HepG2 (cell line): ENCODE results near the gene RHBDL1. TPM values are rescaled to one million over a fixed set of nuclear protein-coding genes. Genes with fewer than 3 reads are reported as not detected.

Experiments
- BRD4 ChIP-seq: sonication (generic); formaldehyde crosslinking; IDR thresholded peaks from 2 replicates; pipeline ENCODE4 v1.4.0; 2020; ENCODE audit warnings: missing genetic modification reagents
- HOXA5 ChIP-seq: sonication (generic); formaldehyde crosslinking; IDR thresholded peaks from 2 replicates; pipeline ENCODE4 v1.4.0; 2020; ENCODE audit warnings: missing genetic modification reagents
- KLF12 ChIP-seq: sonication (generic); formaldehyde crosslinking; IDR thresholded peaks from 2 replicates; pipeline ENCODE4 v1.4.0; 2020; ENCODE audit warnings: missing genetic modification reagents, borderline replicate concordance
- RFXAP ChIP-seq: sonication (generic); formaldehyde crosslinking; IDR thresholded peaks from 2 replicates; pipeline ENCODE4 v1.4.0; 2020; ENCODE audit warnings: missing genetic modification reagents, borderline replicate concordance
- TCF12 ChIP-seq, 2 experiments: fragments of 450-650 bp in 1 of 2; sonication (generic) in 1 of 2; formaldehyde crosslinking in 1 of 2; IDR thresholded peaks; 2 replicates each; pipeline versions ENCODE4 v1.6.1 to v1.8.0; 2017 to 2022; ENCODE audit warnings: antibody characterized with exemption in 1 of 2, mild to moderate bottlenecking in 1 of 2, missing genetic modification reagents in 1 of 2, moderate library complexity in 1 of 2
- TEAD3 ChIP-seq: optimal IDR thresholded peaks from 2 replicates; pipeline ENCODE3; 2016; ENCODE audit warnings: borderline replicate concordance
- TP53 ChIP-seq: sonication (generic); formaldehyde crosslinking; conservative IDR thresholded peaks from 2 replicates; pipeline ENCODE4 v1.4.0; 2020; ENCODE audit warnings: missing genetic modification reagents
- ZFY ChIP-seq: sonication (generic); formaldehyde crosslinking; IDR thresholded peaks from 2 replicates; pipeline ENCODE4 v1.4.0; 2020; ENCODE audit warnings: missing genetic modification reagents
- ZKSCAN1 ChIP-seq: fragments of 150-350 bp; IDR thresholded peaks from 2 replicates; pipeline ENCODE4 v1.6.1; 2014; ENCODE audit warnings: low read length
- ZMYM2 ChIP-seq: sonication (generic); formaldehyde crosslinking; IDR thresholded peaks from 2 replicates; pipeline ENCODE4 v1.8.0; 2022; ENCODE audit warnings: mild to moderate bottlenecking, missing genetic modification reagents
- ZMYM4 ChIP-seq: sonication (generic); formaldehyde crosslinking; IDR thresholded peaks from 2 replicates; pipeline ENCODE4 v1.8.1; 2023; ENCODE audit warnings: mild to moderate bottlenecking, missing genetic modification reagents
- ZNF30 ChIP-seq: sonication (generic); formaldehyde crosslinking; IDR thresholded peaks from 2 replicates; pipeline ENCODE4 v1.5.0; 2020; ENCODE audit warnings: mild to moderate bottlenecking, missing genetic modification reagents
- ZNF607 ChIP-seq: sonication (generic); formaldehyde crosslinking; IDR thresholded peaks from 2 replicates; pipeline ENCODE4 v1.5.1; 2020; ENCODE audit warnings: missing genetic modification reagents, mild to moderate bottlenecking, borderline replicate concordance
- ZNF609 ChIP-seq: sonication (generic); formaldehyde crosslinking; IDR thresholded peaks from 2 replicates; pipeline ENCODE4 v1.4.0; 2020; ENCODE audit warnings: mild to moderate bottlenecking, missing genetic modification reagents, borderline replicate concordance
- polyA plus RNA-seq, 8 experiments: library from polyadenylated mRNA; depleted of rRNA in 3 of 8; stranded (reverse) in 7 of 8; unstranded in 1 of 8; fragments of >200 nt; fragmentation: Illumina TruSeq in 4 of 8; extraction: Trizol in 4 of 8; gene quantifications; 2 replicates each; pipeline versions ENCODE4 v1.2.1 to v1.2.3, GENCODE V29; 2011 to 2016; ENCODE audit warnings: low read depth in 4 of 8, missing spikeins in 1 of 8, mixed read lengths in 1 of 8; ENCODE audit not compliant: insufficient read depth in 1 of 8
- total RNA-seq, 5 experiments: library from RNA; depleted of rRNA; stranded (reverse); fragments of >200 nt; fragmentation: Illumina TruSeq; extraction: Trizol; gene quantifications; 2 replicates each; pipeline ENCODE4 v1.2.3, GENCODE V29; 2016; ENCODE audit warnings: low read depth in 1 of 5
- TF ChIP-seq, protein P1 (sequence below): sonication (generic); formaldehyde crosslinking; IDR thresholded peaks from 2 replicates; pipeline ENCODE4; 2020; ENCODE audit warnings: missing genetic modification reagents, mild to moderate bottlenecking, borderline replicate concordance
- TF ChIP-seq, protein P2 (sequence below): sonication (generic); formaldehyde crosslinking; IDR thresholded peaks from 2 replicates; pipeline ENCODE4 v1.9.0; 2022; ENCODE audit warnings: missing genetic modification reagents, mild to moderate bottlenecking, borderline replicate concordance
- TF ChIP-seq, protein P3 (sequence below): sonication (generic); formaldehyde crosslinking; IDR thresholded peaks from 2 replicates; pipeline ENCODE4 v1.5.1; 2020; ENCODE audit warnings: missing genetic modification reagents, mild to moderate bottlenecking, borderline replicate concordance
- TF ChIP-seq, protein P4 (sequence below): sonication (generic); formaldehyde crosslinking; IDR thresholded peaks from 2 replicates; pipeline ENCODE4 v1.8.1; 2023; ENCODE audit warnings: mild to moderate bottlenecking, missing genetic modification reagents

Gene RHBDL1
- total and polyA plus RNA-seq, 2 of the 13 experiments (the other 11 are each of a cell fraction or from before 2014, with no cell fraction given): 1.8 to 3.8 TPM

DNA sequence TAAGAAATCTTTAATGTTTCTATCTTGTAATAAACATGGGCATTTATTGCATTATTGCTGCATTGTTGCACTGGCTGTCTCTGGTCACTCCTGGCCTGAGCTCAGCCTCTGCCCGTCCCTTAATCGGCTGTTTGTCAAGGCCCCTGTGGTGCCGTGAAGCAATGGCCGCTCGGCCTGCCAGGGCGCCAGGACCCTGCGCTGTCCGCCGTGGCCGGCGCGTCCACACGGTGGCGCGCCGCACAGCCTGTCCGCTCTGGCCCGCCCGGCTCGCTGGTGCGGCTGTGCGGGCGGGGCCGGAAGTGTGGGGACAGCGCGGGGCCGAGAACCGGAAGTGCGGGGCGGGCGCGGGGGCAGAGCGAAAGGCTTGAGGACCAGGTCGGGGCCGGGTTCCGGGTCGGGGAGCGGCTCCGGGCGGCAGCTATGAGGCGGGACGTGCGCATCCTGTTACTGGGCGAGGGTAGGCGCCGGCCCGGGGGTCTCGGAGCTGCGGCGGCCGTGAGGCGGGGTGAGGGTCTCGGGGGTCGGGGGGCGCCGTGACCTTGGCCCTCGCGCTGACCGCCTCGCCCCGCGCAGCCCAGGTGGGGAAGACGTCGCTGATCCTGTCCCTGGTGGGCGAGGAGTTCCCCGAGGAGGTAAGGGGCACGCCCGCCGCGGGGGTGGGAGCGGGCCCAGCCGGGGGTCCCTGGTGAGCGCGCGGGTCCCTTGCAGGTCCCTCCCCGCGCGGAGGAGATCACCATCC is 7.5 kb upstream of the RHBDL1 start, which contains the start of gene RHOT2 (continued):
- TF ChIP-seq BRD4 (CRISPR knock-in tag): no peak; the same call in none of the 2 replicates
- TF ChIP-seq, protein P1, sequence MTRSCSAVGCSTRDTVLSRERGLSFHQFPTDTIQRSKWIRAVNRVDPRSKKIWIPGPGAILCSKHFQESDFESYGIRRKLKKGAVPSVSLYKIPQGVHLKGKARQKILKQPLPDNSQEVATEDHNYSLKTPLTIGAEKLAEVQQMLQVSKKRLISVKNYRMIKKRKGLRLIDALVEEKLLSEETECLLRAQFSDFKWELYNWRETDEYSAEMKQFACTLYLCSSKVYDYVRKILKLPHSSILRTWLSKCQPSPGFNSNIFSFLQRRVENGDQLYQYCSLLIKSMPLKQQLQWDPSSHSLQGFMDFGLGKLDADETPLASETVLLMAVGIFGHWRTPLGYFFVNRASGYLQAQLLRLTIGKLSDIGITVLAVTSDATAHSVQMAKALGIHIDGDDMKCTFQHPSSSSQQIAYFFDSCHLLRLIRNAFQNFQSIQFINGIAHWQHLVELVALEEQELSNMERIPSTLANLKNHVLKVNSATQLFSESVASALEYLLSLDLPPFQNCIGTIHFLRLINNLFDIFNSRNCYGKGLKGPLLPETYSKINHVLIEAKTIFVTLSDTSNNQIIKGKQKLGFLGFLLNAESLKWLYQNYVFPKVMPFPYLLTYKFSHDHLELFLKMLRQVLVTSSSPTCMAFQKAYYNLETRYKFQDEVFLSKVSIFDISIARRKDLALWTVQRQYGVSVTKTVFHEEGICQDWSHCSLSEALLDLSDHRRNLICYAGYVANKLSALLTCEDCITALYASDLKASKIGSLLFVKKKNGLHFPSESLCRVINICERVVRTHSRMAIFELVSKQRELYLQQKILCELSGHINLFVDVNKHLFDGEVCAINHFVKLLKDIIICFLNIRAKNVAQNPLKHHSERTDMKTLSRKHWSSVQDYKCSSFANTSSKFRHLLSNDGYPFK: no peak
- TF ChIP-seq RFXAP (CRISPR knock-in tag): peak; percentile 92; the same call in 1 of the 2 replicates
- no peak for TF ChIP-seq ZNF30
- 0 out of 2 replicates have a peak, but pooled peaks have one; percentile 9 for TF ChIP-seq TP53 (CRISPR knock-in tag)
- TF ChIP-seq, protein P2, sequence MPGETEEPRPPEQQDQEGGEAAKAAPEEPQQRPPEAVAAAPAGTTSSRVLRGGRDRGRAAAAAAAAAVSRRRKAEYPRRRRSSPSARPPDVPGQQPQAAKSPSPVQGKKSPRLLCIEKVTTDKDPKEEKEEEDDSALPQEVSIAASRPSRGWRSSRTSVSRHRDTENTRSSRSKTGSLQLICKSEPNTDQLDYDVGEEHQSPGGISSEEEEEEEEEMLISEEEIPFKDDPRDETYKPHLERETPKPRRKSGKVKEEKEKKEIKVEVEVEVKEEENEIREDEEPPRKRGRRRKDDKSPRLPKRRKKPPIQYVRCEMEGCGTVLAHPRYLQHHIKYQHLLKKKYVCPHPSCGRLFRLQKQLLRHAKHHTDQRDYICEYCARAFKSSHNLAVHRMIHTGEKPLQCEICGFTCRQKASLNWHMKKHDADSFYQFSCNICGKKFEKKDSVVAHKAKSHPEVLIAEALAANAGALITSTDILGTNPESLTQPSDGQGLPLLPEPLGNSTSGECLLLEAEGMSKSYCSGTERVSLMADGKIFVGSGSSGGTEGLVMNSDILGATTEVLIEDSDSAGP: peak; percentile 81
- peak; percentile 91 for TF ChIP-seq ZFY
- no peak for TF ChIP-seq ZKSCAN1
- no peak for TF ChIP-seq ZNF609 (CRISPR knock-in tag)
- TF ChIP-seq, protein P3, sequence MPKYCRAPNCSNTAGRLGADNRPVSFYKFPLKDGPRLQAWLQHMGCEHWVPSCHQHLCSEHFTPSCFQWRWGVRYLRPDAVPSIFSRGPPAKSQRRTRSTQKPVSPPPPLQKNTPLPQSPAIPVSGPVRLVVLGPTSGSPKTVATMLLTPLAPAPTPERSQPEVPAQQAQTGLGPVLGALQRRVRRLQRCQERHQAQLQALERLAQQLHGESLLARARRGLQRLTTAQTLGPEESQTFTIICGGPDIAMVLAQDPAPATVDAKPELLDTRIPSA (CRISPR knock-in tag): no peak
- no peak for TF ChIP-seq ZMYM2
- no peak for TF ChIP-seq TEAD3
- 0 out of 2 replicates have a peak, but pooled peaks have one; percentile 59 for TF ChIP-seq ZNF607 (CRISPR knock-in tag)
- peak; percentile 88; the same call in 1 of the 2 replicates for TF ChIP-seq KLF12 (CRISPR knock-in tag)
- TF ChIP-seq, protein P4, sequence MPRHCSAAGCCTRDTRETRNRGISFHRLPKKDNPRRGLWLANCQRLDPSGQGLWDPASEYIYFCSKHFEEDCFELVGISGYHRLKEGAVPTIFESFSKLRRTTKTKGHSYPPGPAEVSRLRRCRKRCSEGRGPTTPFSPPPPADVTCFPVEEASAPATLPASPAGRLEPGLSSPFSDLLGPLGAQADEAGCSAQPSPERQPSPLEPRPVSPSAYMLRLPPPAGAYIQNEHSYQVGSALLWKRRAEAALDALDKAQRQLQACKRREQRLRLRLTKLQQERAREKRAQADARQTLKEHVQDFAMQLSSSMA (CRISPR knock-in tag): peak; percentile 75; the same call in 1 of the 2 replicates
- TF ChIP-seq ZMYM4 (CRISPR knock-in tag): peak; percentile 95
- TF ChIP-seq TCF12 (IDR thresholded peaks at IDR 0.05): no peak
- TF ChIP-seq TCF12 (CRISPR knock-in tag; IDR thresholded peaks at IDR 0.05): peak; percentile 25; the same call in 1 of the 2 replicates
- no peak for TF ChIP-seq HOXA5 (CRISPR knock-in tag)
